Activated CD4-positive, alpha-beta T cell treated with anti-CD3 and anti-CD28 coated beads for 24 hours (primary cell): ENCODE measurements around the gene CFAP100.

ENCODE experiments used
- DNase-seq, 2 donors: peaks; one replicate each; pipeline ENCODE4 v3.0.0-alpha.2; 2020; ENCODE audit warnings: low read depth in 2 of 2

Gene CFAP100

GRCh38 chr3:126479642-126480041 lies 84.9 kb downstream of the CFAP100 start:
- DNase-seq, result no peak

- no peak for DNase-seq
These were observed 85.5 kb downstream of the CFAP100 start for GRCh38 chr3:126480206-126480605.

- no peak for DNase-seq
These were observed 86.2 kb downstream of the CFAP100 start for GRCh38 chr3:126480861-126481260.

GRCh38 chr3:126481808-126482502 lies 87.2 kb downstream of the CFAP100 start:
- DNase-seq, result no peak

GRCh38 chr3:126482503-126483255 lies 88.0 kb downstream of the CFAP100 start:
- no peak for DNase-seq

- DNase-seq, result no peak
These were observed 88.6 kb downstream of the CFAP100 start for GRCh38 chr3:126483321-126483761.

- DNase-seq, result no peak
These were observed 89.4 kb downstream of the CFAP100 start for GRCh38 chr3:126484148-126484547.

- DNase-seq, result no peak
These were observed 90.0 kb downstream of the CFAP100 start for GRCh38 chr3:126484662-126485061.

GRCh38 chr3:126485176-126485897 lies 90.6 kb downstream of the CFAP100 start:
- DNase-seq, result no peak

GRCh38 chr3:126485956-126486355 lies 91.2 kb downstream of the CFAP100 start:
- no peak for DNase-seq
